HG02798 (cell line): ENCODE data around the gene DPP6.
"Not testable (repeated sequence)": the region's sequence is repeated elsewhere in the genome, so short reads cannot be mapped to it uniquely, and the experiment has no call there.

ENCODE experiments used
- ATAC-seq: cut with Tn5 transposase; IDR thresholded peaks from one replicate; pipeline ENCODE4 v1.9.1; 2021; ENCODE audit warnings: mild to moderate bottlenecking; ENCODE audit not compliant: unreplicated experiment, poor library complexity

DPP6 gene

DNA sequence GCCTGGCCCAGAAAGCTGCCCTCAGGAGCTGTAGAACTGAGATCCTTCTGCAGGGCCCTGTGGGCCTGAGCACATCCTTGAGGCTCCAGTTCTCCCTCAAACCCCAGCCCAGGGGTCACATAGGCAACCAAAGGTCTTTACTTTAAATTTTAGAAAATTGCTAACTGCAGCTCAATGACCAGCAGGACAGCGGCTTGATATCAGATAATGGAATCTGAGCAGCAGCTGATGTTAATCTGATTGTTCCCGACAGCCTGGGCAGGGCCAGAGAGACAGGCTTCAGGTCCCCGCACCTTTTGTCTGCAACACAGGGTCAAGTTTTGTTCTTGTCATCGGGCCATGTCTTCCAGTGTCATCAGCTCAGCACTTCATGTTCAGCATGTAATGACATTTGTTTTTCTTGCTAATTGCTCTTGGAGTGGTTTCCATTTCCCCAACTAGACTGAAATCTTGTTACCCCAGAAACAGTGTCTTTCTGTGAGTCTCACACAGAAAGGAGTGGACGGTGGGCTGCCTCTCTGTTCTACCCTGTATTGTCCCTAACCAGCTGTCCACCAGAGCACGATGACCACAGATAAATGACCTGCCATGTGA, 859.8 kb downstream of the DPP6 start:
- no peak for ATAC-seq

DNA sequence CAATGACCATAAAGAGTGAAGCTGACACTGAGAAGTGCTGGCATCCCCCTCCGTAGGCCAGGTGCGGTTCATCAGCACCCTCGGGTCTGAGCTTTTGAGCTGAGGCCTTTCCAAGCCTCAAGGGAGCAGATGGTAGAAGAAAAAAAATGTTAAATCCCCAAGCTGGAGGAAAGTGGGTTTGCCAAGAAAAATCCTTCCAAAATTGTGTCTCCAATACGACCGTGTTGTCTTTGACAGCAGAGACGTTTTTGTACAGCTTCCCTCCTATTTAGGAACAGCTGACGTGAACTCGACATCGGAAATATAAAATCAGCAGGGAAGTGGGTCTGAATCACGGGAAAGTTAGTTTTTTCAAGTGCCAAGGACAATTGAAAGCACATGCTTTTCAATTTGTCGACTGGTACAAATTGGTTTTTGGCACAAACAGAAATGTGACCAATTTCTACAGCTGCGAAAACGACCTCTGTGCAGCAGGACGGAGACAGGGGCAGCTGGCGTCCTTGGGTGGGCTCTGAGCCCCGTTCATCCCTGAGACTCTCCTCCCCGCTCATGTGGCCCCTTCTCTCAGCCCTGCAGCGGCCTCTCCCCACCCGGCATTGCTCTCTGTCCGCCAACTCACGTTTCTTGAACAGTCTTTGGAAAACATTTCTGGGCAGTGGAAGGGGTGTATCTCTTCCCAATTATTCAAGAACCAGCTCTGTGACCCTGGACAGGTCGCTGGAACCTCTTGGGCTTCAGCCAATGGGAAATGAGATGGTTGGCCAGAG, 860.9 kb downstream of the DPP6 start:
- ATAC-seq: no peak

DNA sequence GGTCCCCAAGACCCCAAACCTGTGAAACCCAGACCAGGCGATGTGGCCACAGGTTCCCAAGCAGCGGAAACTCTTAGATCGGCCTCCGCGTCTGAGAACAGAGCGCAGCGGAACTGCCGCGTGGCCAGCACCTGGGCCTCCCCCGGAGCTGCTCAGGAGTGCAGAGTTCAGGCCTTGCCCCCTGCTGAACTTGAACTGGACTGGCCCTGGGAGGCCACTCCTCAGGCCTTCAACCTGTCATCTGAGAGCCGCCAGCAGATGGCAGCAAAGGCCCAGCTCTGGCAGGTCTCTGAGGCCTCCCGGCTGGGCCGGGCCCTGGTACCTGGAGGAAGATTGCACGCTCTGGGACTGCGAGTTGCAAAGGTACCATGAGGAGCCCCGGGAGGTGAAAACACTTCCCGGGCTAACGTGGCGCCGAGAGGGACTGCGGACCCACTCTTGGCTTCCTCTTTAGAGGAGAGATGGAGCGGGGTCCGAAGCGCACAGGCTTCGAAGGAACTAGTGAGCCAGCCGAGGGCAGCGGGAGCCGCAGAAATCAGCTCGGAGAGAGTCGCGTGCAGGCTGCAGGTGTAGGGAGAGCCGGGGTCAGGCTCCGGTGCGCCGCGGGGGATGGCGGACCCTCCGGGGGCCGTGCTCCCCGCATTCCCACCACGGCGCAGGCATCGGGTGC, 861.6 kb downstream of the DPP6 start:
- peak; percentile 98 for ATAC-seq

DNA sequence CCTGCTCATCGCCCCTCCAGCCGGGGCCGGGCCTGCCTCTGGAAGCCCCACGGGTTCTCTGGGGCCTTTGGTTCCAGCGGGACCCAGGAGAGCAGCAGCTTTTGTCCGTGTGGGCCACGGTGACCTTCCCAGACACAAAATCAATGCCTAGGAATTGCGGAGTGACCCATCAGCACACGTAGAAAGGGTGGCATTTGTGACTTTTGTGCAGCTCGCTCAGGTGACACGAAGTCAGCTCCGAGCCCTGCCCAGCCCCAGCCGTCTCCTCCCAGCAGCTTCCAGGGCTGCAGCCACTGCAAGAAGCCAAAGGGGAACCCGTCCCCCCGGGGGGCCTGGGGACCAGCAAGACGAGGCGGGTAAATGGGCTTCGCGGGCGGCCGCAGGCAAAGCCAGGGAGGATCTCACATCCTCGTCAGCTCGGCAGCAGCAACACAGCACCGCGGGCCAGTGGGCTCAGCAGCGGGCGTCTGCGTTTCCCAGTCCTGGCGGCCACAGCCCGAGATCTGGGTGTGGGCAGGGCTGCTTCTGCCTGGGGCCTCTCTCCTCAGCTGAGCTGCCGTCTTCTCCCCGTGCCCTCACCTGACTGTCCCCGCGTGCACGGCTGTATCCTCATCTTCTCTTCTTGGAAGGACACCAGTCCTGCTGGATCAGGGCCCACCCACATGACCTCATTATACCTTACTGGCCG, 862.3 kb downstream of the DPP6 start:
- ATAC-seq: no peak

DNA sequence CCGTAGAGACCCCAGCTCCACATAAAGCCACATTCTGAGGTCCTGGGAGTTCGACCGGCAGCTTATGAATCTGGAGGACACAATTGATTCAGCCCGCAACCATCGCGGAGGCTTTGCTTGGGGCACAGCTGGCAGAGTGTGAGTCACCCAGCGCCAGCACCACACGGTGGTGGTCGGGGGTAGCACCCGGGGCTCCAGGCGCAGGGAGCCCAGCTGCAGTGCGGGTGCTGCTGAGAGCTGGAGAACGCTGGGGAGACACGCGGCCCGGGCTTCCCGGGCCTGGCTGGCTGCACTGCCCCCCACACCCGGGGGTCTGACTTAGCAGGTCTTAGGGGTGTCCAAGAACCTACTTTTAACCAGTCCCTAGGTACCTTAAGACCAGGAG, 862.8 kb downstream of the DPP6 start:
- ATAC-seq: no peak

DNA sequence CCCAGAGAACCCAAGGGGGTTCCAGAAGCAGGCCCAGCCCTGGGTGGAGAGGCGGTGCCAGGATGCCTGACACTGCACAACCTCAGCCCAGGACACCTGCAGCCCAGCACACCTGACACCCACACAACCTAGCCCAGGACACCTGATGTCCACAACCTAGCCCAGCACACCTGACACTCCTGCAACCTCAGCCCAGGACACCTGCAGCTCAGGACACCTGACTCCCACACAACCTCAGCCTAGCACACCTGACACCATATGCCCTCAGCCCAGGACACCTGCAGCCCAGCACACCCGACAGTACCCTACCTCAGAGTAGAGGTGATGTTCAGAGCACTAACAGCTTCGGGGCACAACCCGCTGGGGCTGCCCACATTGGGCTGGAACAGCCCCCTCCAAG, 863.4 kb downstream of the DPP6 start:
- ATAC-seq: no peak

DNA sequence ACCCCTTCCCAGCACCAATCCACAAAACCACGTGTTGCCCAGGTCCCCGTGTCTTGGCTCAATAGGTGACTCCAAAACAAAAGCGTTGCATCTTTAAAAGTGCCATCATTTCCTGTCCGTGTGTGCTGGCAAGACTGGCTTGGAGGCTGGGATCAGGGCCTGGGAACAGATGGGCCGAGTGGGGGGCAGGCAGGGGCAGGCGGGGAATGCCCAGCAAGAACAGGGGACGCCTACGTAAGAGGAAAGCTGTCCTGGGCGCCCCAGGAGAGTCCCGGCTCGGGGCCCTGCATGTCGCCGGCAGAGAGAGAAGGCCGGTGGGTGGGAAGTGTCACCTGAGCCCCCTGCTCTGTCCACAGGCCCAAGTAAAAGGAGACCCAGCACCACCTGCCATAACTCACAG, 864.2 kb downstream of the DPP6 start:
- no peak for ATAC-seq

DNA sequence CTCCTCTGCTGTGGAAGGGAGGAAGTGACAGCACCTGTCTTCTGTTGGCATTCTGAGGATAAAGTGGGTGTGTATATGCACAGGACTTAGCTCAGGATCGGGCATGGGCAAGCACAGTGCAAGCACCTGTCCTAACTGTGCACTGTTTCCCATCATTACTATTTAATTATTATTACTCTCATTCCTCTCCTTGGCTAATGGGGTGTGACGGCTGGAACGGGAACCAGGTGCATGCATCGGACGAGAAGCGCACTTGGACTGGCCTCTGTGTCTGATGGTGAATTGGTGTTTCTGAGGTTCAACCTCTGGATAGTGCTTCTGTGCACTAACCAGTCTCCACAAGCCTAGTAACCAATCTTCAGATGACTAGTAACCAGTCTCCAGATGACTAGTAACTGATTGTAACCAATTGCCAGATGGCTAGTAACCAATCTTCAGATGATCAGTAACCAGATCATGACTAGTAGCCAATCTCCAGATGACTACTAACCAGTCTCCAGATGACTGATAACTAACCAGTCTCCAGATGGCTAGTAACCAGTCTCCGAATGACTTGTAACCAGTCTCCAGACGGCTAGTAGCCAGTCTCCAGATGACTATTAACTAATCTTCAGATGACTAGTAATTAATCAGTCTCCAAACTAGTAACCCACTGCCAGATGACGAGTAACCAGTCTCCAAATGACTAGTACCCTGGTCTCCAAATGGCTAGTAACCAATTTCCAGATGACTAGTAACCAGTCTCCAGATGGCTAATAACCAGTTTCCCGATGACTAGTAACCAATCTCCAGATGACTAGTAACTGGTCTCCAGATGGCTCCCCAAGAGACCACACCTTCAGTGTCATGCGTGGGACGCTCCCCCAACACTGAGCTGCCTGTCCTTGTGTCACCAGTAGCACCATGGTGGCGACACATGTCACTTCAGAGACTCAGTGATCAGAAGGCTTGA, 864.9 kb downstream of the DPP6 start:
- ATAC-seq: no peak

DNA sequence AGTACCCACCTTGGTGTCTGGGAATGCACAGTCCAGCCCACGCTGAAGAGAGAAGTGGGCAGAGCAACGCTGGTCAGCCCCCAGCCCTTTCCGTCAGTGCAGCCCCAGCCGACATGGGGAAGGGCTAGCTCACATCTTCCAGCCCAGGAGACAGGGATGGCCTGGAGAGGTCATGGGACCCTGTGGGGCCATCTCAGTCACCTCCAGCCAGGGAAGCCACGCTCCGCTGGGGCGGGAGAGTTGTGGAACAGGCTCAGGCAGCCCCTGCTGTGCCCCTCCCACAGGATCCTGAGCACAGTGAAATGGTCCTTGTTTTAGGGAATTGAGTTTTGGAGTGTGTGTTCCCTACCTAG, 865.6 kb downstream of the DPP6 start:
- ATAC-seq: no peak

DNA sequence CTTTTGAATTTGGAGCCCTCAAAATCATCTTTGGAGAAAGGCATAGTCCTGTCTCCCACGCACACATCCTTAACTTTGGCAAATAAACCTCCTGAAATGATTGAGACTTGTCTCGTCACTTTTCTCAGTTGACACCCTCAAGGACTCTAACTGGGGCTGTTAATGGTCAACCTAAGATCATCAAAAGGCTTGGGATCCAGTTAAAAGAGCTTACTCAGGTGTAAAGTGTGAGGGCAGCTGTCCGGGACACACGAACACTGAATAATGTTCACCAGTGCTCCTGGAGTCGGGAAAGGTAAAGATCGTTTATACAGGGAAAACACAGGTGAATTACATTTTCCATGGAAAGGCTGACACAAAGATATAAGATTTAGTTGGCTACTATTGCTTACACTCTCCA, 866.1 kb downstream of the DPP6 start:
- ATAC-seq: no peak

DNA sequence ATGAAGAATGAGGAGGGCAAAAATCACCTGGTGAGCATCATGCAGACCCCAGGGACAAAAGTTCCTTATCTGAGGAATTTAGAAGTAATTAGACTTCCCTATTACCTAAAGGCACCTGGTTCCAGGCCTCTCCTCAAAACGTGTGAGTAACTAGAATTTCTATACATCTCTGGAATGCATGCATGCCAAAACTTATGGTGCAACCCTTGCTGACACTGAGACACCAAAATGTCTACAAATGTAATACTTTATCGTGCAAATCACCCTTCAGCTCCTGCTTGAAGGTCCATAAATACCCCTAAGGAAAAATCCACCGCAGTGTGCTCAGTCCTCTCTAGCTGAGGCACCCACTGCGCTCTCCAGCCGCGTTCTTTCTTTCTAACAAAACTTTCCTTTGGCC, 866.5 kb downstream of the DPP6 start:
- no peak for ATAC-seq

DNA sequence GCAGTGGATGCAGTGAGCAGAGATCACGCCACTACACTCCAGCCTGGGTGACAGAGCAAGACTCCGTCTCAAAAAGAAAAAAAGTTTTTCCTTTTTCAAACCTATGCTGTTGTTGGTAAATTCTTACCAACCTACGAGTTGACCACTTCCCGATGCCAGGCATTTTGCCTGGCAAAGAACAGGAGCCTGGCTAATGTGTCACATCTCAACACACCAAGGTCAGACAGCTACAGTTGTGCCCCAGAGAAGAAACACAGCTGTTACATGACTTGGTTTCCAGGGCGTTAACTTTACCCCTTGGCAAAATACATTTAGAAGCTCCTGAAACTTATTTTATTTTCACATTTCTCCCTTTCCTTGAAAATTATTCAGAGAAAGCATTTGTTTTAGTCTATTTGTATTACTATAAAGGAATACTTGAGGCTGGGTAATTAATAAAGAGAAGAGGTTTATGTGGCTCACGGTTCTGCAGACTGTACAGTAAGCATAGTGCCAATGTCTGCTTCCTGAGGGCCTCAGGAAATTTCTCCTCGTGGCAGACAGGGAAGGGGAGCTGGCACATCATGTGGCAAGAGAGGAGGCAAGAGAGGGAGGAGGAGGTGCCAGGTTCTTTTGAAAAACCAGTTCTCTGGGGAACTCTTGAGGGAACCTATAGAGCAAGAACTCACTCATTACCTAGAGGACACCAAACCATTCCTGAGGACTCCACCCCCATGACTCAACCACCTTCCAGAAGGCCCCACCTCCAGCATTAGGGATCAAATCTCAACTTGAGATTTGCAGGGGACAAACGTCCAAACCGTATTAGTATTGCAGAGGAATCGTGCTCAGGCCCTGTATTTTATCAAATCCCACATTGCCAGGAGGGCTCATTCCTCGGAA, 867.4 kb downstream of the DPP6 start:
- ATAC-seq: no peak

DNA sequence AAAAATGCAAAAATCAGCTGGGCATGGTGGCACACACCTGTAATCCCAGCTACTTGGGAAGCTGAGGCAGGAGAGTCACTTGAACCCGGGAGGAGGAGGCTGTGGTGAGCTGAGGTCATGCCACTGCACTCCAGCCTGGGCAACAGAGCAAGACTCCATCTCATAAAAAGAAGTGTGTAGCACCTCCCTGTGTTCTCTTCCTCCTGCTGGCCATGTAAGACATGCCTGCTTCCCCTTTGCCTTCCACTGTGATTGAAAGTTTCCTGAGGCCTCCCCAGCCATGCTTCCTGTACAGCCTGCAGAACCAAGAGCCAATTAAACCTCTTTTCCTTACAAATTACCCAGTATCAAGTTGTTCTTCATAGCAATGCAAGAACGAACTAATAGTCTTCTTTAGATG, 870.3 kb downstream of the DPP6 start:
- not testable (repeated sequence) for ATAC-seq

DNA sequence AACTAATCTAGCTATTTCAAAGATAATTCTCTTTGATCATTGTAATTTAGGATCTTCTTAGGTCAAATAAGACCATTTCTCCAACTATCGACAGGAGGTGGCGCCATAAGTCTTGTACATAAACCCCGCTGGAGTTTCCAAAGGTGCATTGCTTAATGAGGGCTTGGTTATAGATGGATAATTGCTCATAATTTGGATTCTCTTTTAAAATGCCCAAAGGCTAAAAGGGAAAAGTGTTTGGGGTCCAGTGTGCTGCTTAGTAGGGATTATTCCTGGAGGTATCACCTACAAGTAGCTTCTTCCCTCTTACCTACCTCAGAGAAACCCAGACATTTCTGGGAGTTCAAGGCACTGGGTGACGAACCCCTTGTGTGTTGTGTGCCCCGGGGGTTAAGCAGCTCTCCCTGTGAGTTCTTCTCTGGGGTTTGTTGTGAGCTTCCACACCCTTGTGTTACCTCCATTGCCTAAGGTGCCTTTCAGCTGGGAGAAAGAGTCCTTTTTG, 875.5 kb downstream of the DPP6 start:
- peak; percentile 59 for ATAC-seq

DNA sequence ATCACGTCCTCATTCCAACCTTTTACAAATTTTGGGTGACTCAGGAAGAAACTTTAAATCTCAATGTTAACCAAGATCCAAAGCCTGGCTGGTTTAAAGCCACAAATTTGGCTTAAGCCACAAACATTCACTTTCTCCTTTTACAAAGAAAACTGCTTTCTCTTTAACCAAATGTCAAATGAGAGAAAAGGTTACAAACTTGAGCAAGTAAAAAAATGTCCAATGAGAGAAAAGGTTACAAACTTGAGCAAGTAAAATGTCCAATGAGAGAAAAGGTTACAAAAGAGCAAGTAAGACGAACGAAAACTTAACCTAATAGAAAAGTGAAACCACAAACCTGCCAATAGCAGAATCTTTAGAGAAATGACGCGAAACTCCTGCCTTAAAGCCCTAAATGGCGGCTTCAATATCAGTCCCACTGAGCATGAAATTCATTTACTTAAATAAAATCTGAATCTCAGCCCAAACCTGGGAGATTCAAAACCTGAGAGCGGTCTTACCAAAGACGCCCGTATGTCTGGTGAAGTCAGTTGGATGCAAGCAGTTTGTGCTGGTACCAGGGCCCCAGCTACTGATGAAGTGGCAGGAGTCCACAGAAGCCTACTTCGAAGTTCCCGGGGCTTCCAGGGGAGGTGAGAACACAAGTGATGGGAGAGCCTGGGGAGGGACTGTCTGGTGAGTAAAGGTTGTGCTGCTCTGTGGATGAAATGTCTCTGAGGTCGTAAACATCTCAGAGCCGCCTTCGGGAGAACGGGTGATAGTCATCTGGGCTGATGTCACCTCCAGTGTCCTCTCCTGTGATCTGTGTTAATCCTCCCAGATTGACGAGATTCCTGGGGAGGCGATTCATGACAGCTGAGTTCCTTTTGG, 876.2 kb downstream of the DPP6 start:
- ATAC-seq: peak; percentile 85

DNA sequence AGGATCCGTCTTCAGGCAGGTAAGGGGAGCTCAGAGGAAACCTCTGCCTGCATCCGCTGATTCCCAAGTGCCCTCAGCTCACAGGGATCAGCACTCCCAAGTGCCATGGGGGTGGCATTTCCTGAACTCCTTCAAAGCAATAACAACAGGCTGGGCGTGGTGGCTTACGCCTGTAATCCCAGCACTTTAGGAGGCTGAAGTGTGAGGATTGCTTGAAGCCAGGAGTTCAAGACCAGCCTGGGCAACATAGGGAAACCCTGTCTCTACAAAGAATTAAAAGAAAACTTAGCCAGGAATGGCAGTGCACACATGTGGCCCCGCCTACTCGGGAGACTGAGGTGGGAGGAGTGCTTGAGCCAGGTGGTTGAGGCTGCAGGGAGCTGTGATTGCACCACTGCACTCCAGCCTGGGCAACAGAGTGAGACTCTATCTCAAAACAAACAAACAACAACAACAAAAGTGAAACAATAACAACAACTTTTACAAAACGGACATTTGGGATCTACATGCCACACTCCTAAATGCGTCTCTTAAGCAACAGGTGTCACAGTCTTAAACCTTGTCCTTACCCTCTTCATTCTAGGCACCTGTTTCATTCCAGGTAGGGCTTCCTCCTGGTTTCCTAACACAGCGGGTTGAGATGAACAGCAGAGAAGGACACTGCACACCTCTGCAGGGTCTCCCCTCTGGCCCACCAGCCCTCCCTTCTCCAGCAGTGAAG, 877.0 kb downstream of the DPP6 start:
- ATAC-seq: no peak

DNA sequence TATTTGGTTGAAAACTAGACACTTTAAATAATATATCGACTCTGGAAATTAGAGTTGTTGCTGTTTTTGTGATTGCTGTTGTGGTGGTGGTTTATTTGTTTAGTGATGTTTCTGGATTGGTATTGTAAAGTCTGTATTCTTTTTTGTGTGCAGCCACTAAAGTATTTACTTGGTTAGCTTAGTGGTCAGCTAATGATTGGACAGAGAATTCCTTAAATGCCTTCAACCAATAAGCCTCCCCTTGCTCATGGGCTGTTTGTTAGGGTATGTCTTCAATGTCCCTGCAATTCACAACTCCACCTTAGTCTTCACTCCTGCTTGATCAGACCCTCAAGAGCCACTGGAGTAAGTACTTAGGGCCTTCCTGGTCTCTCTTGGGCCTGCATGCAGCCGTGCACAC, 879.7 kb downstream of the DPP6 start:
- no peak for ATAC-seq
